HG02588 (cell line): ENCODE results near the gene KIAA1586.

ENCODE experiments used
- ATAC-seq: cut with Tn5 transposase; IDR thresholded peaks from one replicate; pipeline ENCODE4 v1.9.1; 2021; ENCODE audit warnings: mild to moderate bottlenecking, moderate library complexity; ENCODE audit not compliant: unreplicated experiment

The KIAA1586 gene

GRCh38 chr6:57097596-57097995 is 51.1 kb downstream of the KIAA1586 start:
- ATAC-seq, result no peak

- no peak for ATAC-seq
Observed at GRCh38 chr6:57102976-57103375, 56.5 kb downstream of the KIAA1586 start.

GRCh38 chr6:57104336-57104735 is 57.8 kb downstream of the KIAA1586 start:
- no peak for ATAC-seq
